GM21526 (cell line): Measurements from ENCODE around the gene TSPAN2.
"Not testable (repeated sequence)": the region's sequence is repeated elsewhere in the genome, so short reads cannot be mapped to it uniquely, and the experiment has no call there.

Source experiments
- ATAC-seq: cut with Tn5 transposase; IDR thresholded peaks from one replicate; pipeline ENCODE4 v1.9.1; 2021; ENCODE audit warnings: moderate library complexity; ENCODE audit not compliant: unreplicated experiment, low FRiP score

TSPAN2 gene

DNA sequence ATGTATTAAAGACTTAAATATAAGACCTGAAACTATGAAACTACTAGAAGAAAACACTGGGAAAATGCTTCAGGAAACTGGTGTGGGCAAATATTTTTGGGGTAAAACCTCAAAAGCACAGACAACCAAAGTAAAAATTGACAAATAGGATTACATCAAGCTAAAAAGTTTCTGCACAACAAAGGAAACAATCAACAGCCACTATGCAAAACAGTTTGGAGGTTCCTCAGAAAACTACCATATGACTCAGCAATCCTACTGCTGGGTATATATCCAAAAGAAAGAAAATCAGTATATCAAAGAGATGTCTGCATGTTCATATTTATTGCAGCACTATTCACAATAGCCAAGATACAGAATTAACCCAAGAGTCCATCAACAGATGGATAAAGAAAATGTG, 42.6 kb downstream of the TSPAN2 start:
- ATAC-seq: no peak

GRCh38 chr1:115041654-115042053, 47.6 kb downstream of the TSPAN2 start:
- ATAC-seq: no peak

DNA sequence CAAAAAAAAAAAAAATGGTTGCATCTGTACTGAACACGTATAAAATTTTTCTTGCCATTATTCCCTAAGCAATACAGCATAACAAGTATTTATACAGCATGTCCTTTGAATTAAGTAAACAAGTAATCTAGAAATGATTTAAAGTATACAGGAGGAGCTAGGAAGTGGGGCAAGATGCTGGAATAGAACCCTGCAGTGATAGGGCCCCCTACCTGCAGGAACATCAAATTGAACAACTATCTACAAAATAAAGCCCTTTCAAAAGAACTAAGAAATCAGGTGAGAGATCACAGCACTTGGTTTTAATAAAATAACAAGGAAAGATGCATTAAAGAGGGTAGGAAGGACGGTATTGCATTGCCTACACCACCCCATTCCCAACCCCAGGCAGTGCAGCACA, 48.8 kb downstream of the TSPAN2 start:
- no peak for ATAC-seq

- no peak for ATAC-seq
Measured at GRCh38 chr1:115036814-115037507, 52.3 kb downstream of the TSPAN2 start.

DNA sequence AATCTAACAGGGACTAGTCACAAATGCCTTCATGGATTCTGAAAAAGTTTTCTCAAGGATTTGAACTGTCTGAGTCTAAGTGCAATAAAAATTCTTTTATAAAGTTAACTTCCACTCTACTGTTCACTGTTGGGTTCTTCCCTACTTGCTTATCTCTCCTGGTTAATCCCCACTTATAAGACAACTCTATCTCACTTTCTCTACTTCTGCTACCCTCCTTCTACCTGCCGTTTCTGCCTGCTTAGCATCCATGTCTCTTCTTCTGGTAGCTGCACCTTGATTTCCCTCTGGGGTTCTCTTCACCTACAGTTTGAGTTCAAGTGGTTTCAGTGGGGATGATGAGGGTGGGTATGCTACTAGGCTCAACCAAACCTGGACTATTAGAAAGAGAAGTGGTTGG, 53.7 kb downstream of the TSPAN2 start:
- no peak for ATAC-seq

- no peak for ATAC-seq
Measured at GRCh38 chr1:115031595-115031994, 57.7 kb downstream of the TSPAN2 start.

DNA sequence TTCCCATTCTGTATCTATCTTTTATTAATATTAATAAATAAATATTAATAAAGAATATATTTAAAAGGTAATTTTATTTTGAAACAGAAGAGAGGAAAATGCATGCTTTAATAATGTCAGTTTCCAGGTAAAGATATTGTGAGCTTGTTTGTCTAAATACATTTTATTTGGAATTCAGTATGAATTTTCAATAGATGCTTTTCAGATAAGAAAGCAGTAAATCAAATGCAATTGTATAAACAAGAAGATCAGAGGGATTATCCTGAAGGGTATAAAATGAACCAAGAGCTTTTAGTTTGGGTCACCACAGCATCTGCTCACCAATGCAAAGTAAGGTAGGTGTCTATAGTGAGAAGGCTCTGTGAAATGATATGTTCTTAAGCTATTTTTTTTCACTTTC, 59.8 kb downstream of the TSPAN2 start, which contains the start of gene TSHB:
Gene TSHB (plus strand): TSS at position 301 of the 400 bp plus-strand sequence. CDS start 3,537 bp downstream, outside the sequence.
- no peak for ATAC-seq

GRCh38 chr1:115023593-115023992, 65.7 kb downstream of the TSPAN2 start:
- no peak for ATAC-seq

DNA sequence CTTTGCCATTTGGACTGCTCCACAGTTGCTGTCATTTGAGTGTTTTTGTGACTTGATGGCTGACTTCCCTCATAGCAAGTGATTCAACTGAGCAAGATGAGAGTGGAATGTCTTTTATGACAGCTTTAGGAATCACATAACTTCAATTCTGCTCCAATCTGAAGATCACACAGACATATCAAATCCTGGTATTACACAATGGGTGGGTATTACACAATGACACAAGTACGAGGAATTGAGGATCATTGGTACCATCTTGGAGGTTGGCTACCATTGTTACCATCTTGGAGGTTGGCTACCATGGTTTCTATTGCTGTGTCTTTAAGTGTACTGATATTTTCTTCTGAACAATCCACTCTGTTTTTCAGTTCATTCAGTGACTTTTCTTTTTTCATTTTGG, 68.2 kb downstream of the TSPAN2 start:
- ATAC-seq: no peak

DNA sequence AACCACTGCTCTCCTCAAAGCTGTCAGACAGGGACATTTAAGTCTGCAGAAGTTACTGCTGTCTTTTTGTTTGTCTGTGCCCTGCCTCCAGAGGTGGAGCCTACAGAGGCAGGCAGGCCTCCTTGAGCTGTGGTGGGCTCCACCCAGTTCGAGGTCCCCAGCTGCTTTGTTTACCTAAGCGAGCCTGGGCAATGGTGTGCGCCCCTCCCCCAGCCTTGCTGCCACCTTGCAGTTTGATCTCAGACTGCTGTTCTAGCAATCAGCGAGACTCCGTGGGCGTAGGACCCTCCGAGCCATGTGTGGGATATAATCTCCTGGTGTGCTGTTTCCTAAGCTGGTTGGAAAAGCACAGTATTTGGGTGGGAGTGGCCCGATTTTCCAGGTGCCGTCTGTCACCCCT, 69.8 kb downstream of the TSPAN2 start:
- not testable (repeated sequence) for ATAC-seq

DNA sequence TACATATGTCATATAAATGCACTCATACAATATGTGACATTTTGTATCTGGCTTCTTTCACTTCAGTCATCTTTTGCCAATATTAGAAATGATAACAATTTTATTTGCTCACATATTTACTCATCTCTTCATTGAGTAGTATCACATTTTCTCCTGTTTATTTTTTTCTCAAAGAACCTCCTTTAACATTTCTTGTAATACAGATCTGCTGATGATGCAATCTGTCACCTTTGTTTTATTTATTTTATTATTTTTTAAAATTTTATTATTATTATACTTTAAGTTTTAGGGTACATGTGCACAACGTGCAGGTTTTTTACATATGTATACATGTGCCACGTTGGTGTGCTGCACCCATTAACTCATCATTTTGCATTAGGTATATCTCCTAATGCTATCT, 75.5 kb downstream of the TSPAN2 start:
- no peak for ATAC-seq

DNA sequence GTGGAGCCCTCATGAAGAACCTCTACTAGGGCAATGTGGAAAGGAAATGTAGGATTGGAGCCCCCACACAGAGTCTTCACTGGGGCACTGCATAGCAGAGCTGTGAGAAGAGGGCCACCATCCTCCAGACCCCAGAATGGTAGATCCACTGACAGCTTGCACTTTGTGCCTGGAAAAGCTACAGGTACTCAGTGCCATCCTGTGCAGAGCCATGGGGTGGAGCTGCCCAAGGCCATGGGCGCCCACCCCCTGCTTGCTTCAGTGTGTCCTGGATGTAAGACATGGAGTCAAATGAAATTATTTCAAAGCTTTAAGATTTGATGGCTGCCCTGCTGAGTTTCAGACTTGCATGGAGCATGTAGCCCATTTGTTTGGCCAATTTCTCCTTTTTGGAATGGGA, 76.9 kb downstream of the TSPAN2 start:
- no peak for ATAC-seq

DNA sequence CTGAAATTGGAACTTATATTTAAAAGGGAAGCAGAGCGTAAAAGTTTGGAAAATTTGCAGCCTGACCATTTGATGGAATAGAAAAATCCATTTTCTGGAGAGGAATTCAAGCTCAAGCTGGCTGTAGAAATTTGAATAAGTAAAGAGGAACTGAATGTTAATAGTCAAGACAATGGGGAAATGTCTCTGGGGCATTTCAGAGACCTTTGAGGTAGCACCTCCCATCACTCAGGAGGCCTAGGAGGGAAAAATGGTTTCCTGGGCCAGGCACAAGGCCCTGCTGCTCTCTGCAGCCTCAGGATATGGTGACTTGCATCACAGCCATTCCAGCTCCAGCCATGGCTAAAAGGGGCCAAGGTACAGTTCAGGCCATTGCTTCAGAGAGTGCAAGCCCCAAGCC, 77.3 kb downstream of the TSPAN2 start:
- ATAC-seq: no peak

GRCh38 chr1:115006191-115006590, 83.1 kb downstream of the TSPAN2 start:
- ATAC-seq: no peak
